Trophoblast cell (in vitro differentiated cells and primary cell): Measurements from ENCODE around the gene MLLT1.

Experiments
- DNase-seq, 2 donors: peaks; one replicate each; pipeline ENCODE4 v3.0.0-alpha.2; 2016
- H2AFZ ChIP-seq: 2 replicates; pipeline ENCODE4 v1.6.1; 2013; ENCODE audit warnings: low read length, moderate library complexity, mild to moderate bottlenecking; ENCODE audit not compliant: insufficient read depth, poor library complexity
- H2AK5ac ChIP-seq: 2 replicates; pipeline ENCODE4 v1.6.1; 2013; ENCODE audit warnings: mild to moderate bottlenecking, low read length
- H2BK120ac ChIP-seq: 2 replicates; pipeline ENCODE4 v1.6.1; 2013; ENCODE audit warnings: low read length, mild to moderate bottlenecking, moderate library complexity; ENCODE audit not compliant: insufficient read depth, poor library complexity
- H2BK12ac ChIP-seq: 2 replicates; pipeline ENCODE4 v1.6.1; 2013; ENCODE audit warnings: mild to moderate bottlenecking, low read length, moderate library complexity
- H2BK5ac ChIP-seq: 2 replicates; pipeline ENCODE4 v1.6.1; 2013; ENCODE audit warnings: low read length, low read depth, moderate library complexity, mild to moderate bottlenecking; ENCODE audit not compliant: poor library complexity
- H3K14ac ChIP-seq: 2 replicates; pipeline ENCODE4 v1.6.1; 2013; ENCODE audit warnings: mild to moderate bottlenecking, low read length
- H3K18ac ChIP-seq: 2 replicates; pipeline ENCODE4 v1.6.1; 2013; ENCODE audit warnings: mild to moderate bottlenecking, low read length
- H3K23ac ChIP-seq: 2 replicates; pipeline ENCODE4 v1.6.1; 2013; ENCODE audit warnings: low read length
- H3K27ac ChIP-seq: 2 replicates; pipeline ENCODE4 v1.5.1; 2013; ENCODE audit warnings: low read depth, mild to moderate bottlenecking, inconsistent platforms, low read length, moderate library complexity
- H3K27me3 ChIP-seq: 2 replicates; pipeline ENCODE4 v1.6.1; 2013; ENCODE audit warnings: inconsistent platforms, mild to moderate bottlenecking, low read length, moderate library complexity; ENCODE audit not compliant: insufficient read depth
- H3K36me3 ChIP-seq, 2 experiments: 1 replicate in 1 of 2; 2 replicates in 1 of 2; pipeline ENCODE4 v1.6.1; 2013; ENCODE audit warnings: low read length in 2 of 2, mild to moderate bottlenecking in 2 of 2, moderate library complexity in 1 of 2; ENCODE audit not compliant: insufficient read depth in 2 of 2, control insufficient read depth in 1 of 2
- H3K4ac ChIP-seq: 2 replicates; pipeline ENCODE4 v1.6.1; 2013; ENCODE audit warnings: low read depth, mild to moderate bottlenecking, low read length, moderate library complexity
- H3K4me1 ChIP-seq, 2 experiments: 1 replicate in 1 of 2; 2 replicates in 1 of 2; pipeline ENCODE4 v1.6.1; 2013; ENCODE audit warnings: low read length in 2 of 2, mild to moderate bottlenecking in 2 of 2, moderate library complexity in 1 of 2; ENCODE audit not compliant: insufficient read depth in 2 of 2, control insufficient read depth in 1 of 2
- H3K4me2 ChIP-seq: 2 replicates; pipeline ENCODE4 v1.6.1; 2013; ENCODE audit warnings: inconsistent platforms, mild to moderate bottlenecking, low read length, moderate library complexity
- H3K4me3 ChIP-seq: 2 replicates; pipeline ENCODE4 v1.5.1; 2013; ENCODE audit warnings: mild to moderate bottlenecking, low read depth, low read length, inconsistent platforms
- H3K79me1 ChIP-seq: one replicate; pipeline ENCODE4 v1.6.1; 2013; ENCODE audit warnings: low read length
- H3K79me2 ChIP-seq: 2 replicates; pipeline ENCODE4 v1.6.1; 2013; ENCODE audit warnings: low read length, mild to moderate bottlenecking; ENCODE audit not compliant: control insufficient read depth, insufficient read depth, poor library complexity
- H3K9ac ChIP-seq: 2 replicates; pipeline ENCODE4 v1.6.1; 2013; ENCODE audit warnings: mild to moderate bottlenecking, low read length
- H3K9me3 ChIP-seq: 2 replicates; pipeline ENCODE4 v1.6.1; 2013; ENCODE audit warnings: low read depth, mild to moderate bottlenecking, control low read depth, inconsistent platforms, low read length; ENCODE audit not compliant: insufficient read depth
- H4K12ac ChIP-seq: 2 replicates; pipeline ENCODE4 v1.6.1; 2013; ENCODE audit warnings: low read depth, mild to moderate bottlenecking, low read length, moderate library complexity
- H4K8ac ChIP-seq: 2 replicates; pipeline ENCODE4 v1.6.1; 2013; ENCODE audit warnings: low read depth, mild to moderate bottlenecking, low read length, moderate library complexity
- H4K91ac ChIP-seq: one replicate; pipeline ENCODE4 v1.6.1; 2013; ENCODE audit warnings: low read depth, mild to moderate bottlenecking, low read length, moderate library complexity
- WGBS: extraction: QIAGEN DNeasy Blood & Tissue Kit; methylation state at CpG from one replicate; pipeline ENCODE4 v1.1.7; 2013; ENCODE audit warnings: missing lambda C conversion rate; ENCODE audit not compliant: insufficient read length, insufficient coverage; ENCODE audit errors: extremely low coverage; 5-methylcytosine and 5-hydroxymethylcytosine counted together

Gene MLLT1

DNA sequence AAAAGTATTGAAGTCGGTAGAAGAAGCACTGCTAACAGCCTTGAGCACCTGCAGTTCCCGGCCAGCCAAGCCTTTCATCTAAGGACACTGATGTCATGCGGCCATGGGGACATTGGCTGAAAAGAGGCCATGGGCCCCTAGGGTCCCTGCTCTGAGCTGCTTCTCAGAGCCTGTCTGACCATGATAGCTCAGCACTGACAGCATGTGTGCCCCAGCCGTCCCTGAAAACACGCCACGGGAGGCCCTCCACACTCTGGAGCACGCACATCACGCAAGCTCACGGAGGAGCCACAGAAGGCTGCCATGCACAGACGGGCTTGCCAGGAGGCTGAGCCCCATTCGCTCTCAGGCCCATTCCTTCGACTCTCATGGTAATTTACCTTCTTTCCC is 51.8 kb downstream of the MLLT1 start:
- peak overlapping the region; percentile 12 for H4K8ac ChIP-seq
- H3K4me1 ChIP-seq: peaks cover 0 to 2% of the 10 kb centered on the region in 2 experiments
- no peaks in the 10 kb centered on the region for H3K27me3 ChIP-seq
- H3K4ac ChIP-seq: no peak overlapping the region
- no CpG with 5 or more reads among the region's 12 CpGs for WGBS
- no peak overlapping the region for H2BK12ac ChIP-seq
- no peak overlapping the region for H3K27ac ChIP-seq
- peaks cover 4% of the 10 kb centered on the region for H3K9me3 ChIP-seq
- H4K91ac ChIP-seq: no peak overlapping the region
- H3K18ac ChIP-seq: peak overlapping the region; percentile 30
- no peak overlapping the region for H2BK120ac ChIP-seq
- no peak overlapping the region for H4K12ac ChIP-seq
- H2BK5ac ChIP-seq: no peak overlapping the region
- H3K14ac ChIP-seq: no peak overlapping the region
- H3K36me3 ChIP-seq: peaks cover 60 to 65% of the 10 kb centered on the region in 2 experiments
- no peaks in the 10 kb centered on the region for H3K79me1 ChIP-seq
- no peak overlapping the region for H3K4me3 ChIP-seq
- H3K4me2 ChIP-seq: no peak overlapping the region
- H2AFZ ChIP-seq: no peak overlapping the region
- peaks cover 2% of the 10 kb centered on the region for H3K79me2 ChIP-seq
- H3K23ac ChIP-seq: no peak overlapping the region
- no peak overlapping the region for H2AK5ac ChIP-seq
- no peak for DNase-seq
- no peak overlapping the region for H3K9ac ChIP-seq

DNA sequence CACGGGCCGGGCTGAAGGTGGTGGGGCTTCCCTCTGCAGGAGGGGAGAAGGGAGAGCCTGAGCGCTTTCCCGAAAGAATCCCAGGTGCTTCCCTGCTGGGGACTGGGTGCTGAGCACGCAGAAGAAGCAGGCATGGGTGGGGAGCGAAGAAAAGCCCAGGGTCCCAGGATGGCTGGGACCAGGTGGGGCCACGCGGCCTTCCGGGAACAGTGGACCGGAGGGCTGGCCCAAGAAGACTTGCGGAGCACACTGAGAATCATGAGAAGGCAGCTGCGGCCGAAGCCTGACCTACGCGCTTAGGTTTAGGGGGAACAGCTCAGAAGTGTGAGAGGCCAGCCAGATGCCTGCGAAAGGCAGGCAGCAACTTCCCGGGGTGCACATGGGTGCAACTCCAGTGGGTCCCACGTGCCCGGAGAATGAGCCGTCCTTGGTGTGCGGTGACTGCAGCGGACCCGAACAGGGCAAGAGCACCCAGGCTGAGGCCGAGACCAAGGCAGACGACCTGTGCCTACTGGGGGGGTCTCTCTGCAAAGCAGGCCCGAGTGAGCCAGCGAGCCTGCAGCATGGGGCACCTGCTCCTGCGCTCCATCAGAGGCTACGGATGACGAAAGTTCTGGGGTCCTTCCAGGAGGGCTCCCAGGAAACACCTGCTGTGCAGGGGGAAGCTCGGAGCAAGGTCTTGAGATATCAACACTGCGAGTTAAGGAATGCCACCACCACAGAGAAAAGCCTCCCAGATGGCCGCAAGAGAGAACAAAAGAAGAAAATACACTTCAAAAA is 52.4 kb downstream of the MLLT1 start:
- Histone ChIP-seq H3K4me2 (no peak overlapping the region), H3K36me3 (peaks cover 63 to 70% of the 10 kb centered on the region in 2 experiments), H2AFZ (no peak overlapping the region), H2BK12ac (no peak overlapping the region), H2BK5ac (no peak overlapping the region), H3K4me1 (no peaks in the 10 kb centered on the region), H3K27me3 (no peaks in the 10 kb centered on the region), H4K91ac (no peak overlapping the region), H3K79me1 (no peaks in the 10 kb centered on the region), H3K9ac (no peak overlapping the region), H3K4ac (no peak overlapping the region), H3K4me3 (no peak overlapping the region), H3K14ac (no peak overlapping the region), H3K79me2 (peaks cover 2% of the 10 kb centered on the region), H3K18ac (no peak overlapping the region), H3K27ac (no peak overlapping the region), H4K12ac (no peak overlapping the region), H3K9me3 (peaks cover 4% of the 10 kb centered on the region), H2BK120ac (no peak overlapping the region), H4K8ac (no peak overlapping the region), H3K23ac (no peak overlapping the region), H2AK5ac (no peak overlapping the region)
- no CpG with 5 or more reads among the region's 33 CpGs for WGBS
- DNase-seq: no peak

- H3K4me3 ChIP-seq: no peak overlapping the region
- no peak overlapping the region for H4K91ac ChIP-seq
- no peak overlapping the region for H3K27ac ChIP-seq
- H3K4ac ChIP-seq: no peak overlapping the region
- no peak overlapping the region for H3K18ac ChIP-seq
- peaks cover 70 to 76% of the 10 kb centered on the region in 2 experiments for H3K36me3 ChIP-seq
- H3K4me1 ChIP-seq: no peaks in the 10 kb centered on the region
- H4K12ac ChIP-seq: no peak overlapping the region
- no peak overlapping the region for H3K4me2 ChIP-seq
- H3K79me1 ChIP-seq: peaks cover 5% of the 10 kb centered on the region
- H2AK5ac ChIP-seq: no peak overlapping the region
- H3K9me3 ChIP-seq: peaks cover 4% of the 10 kb centered on the region
- H3K9ac ChIP-seq: no peak overlapping the region
- H3K23ac ChIP-seq: no peak overlapping the region
- peaks cover 2% of the 10 kb centered on the region for H3K79me2 ChIP-seq
- H4K8ac ChIP-seq: no peak overlapping the region
- H3K14ac ChIP-seq: no peak overlapping the region
- H2BK12ac ChIP-seq: no peak overlapping the region
- no peaks in the 10 kb centered on the region for H3K27me3 ChIP-seq
- H2BK5ac ChIP-seq: no peak overlapping the region
- H2AFZ ChIP-seq: no peak overlapping the region
- no peak overlapping the region for H2BK120ac ChIP-seq
- no peak for DNase-seq
- WGBS: no CpG with 5 or more reads among the region's 28 CpGs
These were observed 53.2 kb downstream of the MLLT1 start for GRCh38 chr19:6226444-6227155.

DNA sequence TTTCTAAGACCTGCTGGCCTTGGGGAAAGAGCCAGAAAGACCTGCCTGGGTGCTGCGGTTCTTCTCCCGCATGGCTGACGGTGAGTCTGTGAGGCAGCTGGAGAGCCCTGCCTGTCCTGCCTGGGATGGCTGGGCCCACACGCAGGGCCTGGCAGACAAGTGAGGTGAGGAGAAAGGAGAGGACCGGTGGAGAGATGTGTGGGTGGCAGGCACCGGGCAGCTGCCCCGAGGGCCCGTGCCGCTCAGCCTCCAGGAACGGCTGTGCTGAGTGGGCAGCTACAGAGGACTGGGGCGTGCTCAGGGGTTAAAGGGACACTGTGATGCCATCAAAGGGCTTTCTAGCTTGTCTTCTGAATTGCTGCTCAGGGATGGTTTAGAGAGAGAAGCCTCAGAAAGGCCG is 53.8 kb downstream of the MLLT1 start:
- H3K23ac ChIP-seq: no peak overlapping the region
- H2AFZ ChIP-seq: no peak overlapping the region
- H4K91ac ChIP-seq: no peak overlapping the region
- no peak overlapping the region for H3K18ac ChIP-seq
- peaks cover 76 to 82% of the 10 kb centered on the region in 2 experiments for H3K36me3 ChIP-seq
- no peak overlapping the region for H2BK5ac ChIP-seq
- H3K79me2 ChIP-seq: peaks cover 2% of the 10 kb centered on the region
- no peak for DNase-seq
- no peak overlapping the region for H3K9ac ChIP-seq
- H3K4me3 ChIP-seq: no peak overlapping the region
- WGBS: no CpG with 5 or more reads among the region's 12 CpGs
- peaks cover 9% of the 10 kb centered on the region for H3K79me1 ChIP-seq
- no peak overlapping the region for H4K8ac ChIP-seq
- H4K12ac ChIP-seq: no peak overlapping the region
- H3K4me2 ChIP-seq: no peak overlapping the region
- no peaks in the 10 kb centered on the region for H3K27me3 ChIP-seq
- H3K14ac ChIP-seq: no peak overlapping the region
- no peak overlapping the region for H2BK120ac ChIP-seq
- no peak overlapping the region for H3K4ac ChIP-seq
- H3K9me3 ChIP-seq: peaks cover 4% of the 10 kb centered on the region
- H3K27ac ChIP-seq: no peak overlapping the region
- no peaks in the 10 kb centered on the region for H3K4me1 ChIP-seq
- no peak overlapping the region for H2BK12ac ChIP-seq
- no peak overlapping the region for H2AK5ac ChIP-seq
